Measurements from ENCODE around the gene TOX2. TPM values are rescaled to one million over a fixed set of nuclear protein-coding genes. Genes with fewer than 3 reads are reported as not detected.

The TOX2 gene
- total and polyA plus RNA-seq, 2 of the 8 experiments (the other 6 are each of a cell fraction or from before 2014, with no cell fraction given): 1.8 to 3.4 TPM

GRCh38 chr20:43958626-43959025, 44.0 kb downstream of the TOX2 start:
- H2AK5ac ChIP-seq (ENCODE audit: low read depth, low read length): no peak overlapping the region
- peaks cover 0 to 2% of the 10 kb centered on the region in 2 experiments for H4K20me1 ChIP-seq (replicated peaks in 1 of 2; ENCODE audit: control insufficient read depth in 1 of 2, insufficient read depth in 2 of 2, low read length in 2 of 2)
- no peak overlapping the region for H2BK120ac ChIP-seq (replicated peaks; ENCODE audit: low read depth, low read length)
- no peak overlapping the region for H2BK5ac ChIP-seq (ENCODE audit: low read depth, low read length)
- H3K23me2 ChIP-seq (ENCODE audit: low read depth, low read length): no peaks in the 10 kb centered on the region; the same call in 1 of the 2 replicates
- no peak overlapping the region for H2BK20ac ChIP-seq (ENCODE audit: low read length)
- no peaks in the 10 kb centered on the region for H3K9me3 ChIP-seq (ENCODE audit: insufficient read depth in 2 of 2, low read depth in 1 of 2, low read length in 1 of 2)
- DNase-seq (ENCODE audit: low read depth in 1 of 2, low spot score in 2 of 2) (no peak), FAIRE-seq (no peak)
- no peak overlapping the region for H4K8ac ChIP-seq (ENCODE audit: extremely low read depth, insufficient read depth, low read length)
- ChIA-PET CTCF (ENCODE audit: partially characterized antibody) (interaction anchor here (1.4 to 1.5 kb wide), 2 partner anchors 19 to 24 kb away, joined by 3 to 4 read pairs; no protein-coding TSS in a partner anchor), POLR2A (ENCODE audit: partially characterized antibody) (no interaction called here)
- no peak overlapping the region for H4K5ac ChIP-seq (ENCODE audit: insufficient read length, low read depth, low read length)
- H3K79me1 ChIP-seq (ENCODE audit: low read depth, low read length): peaks cover 2% of the 10 kb centered on the region; the same call in 1 of the 2 replicates
- TF ChIP-seq YY1 (IDR thresholded peaks at IDR 0.05; ENCODE audit: low read depth, low read length) (no peak), CTCF (IDR thresholded peaks at IDR 0.05; ENCODE audit: control extremely low read depth in 1 of 3, insufficient read depth in 1 of 3, low read depth in 1 of 3, low read length in 3 of 3) (no peak)
- H2AFZ ChIP-seq (ENCODE audit: low read length): no peak overlapping the region
- 92% methylated on average over 2 of the region's 2 CpGs; no CpG with 5 or more reads in 1 of the 2 experiments for WGBS, 2 experiments (ENCODE audit: extremely low coverage in 1 of 2, insufficient coverage in 1 of 2, insufficient read length in 1 of 2, insufficient replicate concordance in 2 of 2, low coverage in 1 of 2, low lambda C conversion rate in 2 of 2, missing lambda C conversion rate in 1 of 2)
- no peak overlapping the region for H3K4me3 ChIP-seq (ENCODE audit: extremely low read depth in 1 of 4, insufficient read depth in 2 of 4, low read depth in 3 of 4, low read length in 4 of 4)
- H3K56ac ChIP-seq (replicated peaks; ENCODE audit: insufficient read length, low read depth, low read length): no peak overlapping the region
- no peak overlapping the region for H2BK12ac ChIP-seq (ENCODE audit: low read depth, low read length)
- no peaks in the 10 kb centered on the region for H3K36me3 ChIP-seq (ENCODE audit: control insufficient read depth in 2 of 4, insufficient read depth in 4 of 4, low read length in 3 of 4)
- H3K4me2 ChIP-seq (ENCODE audit: insufficient read depth in 1 of 2, low read depth in 2 of 2, low read length in 2 of 2): no peak overlapping the region
- no peak overlapping the region for H3K23ac ChIP-seq (ENCODE audit: insufficient read length)
- H2BK15ac ChIP-seq (ENCODE audit: low read length): no peak overlapping the region
- peaks cover 0 to 4% (median 0%) of the 10 kb centered on the region in 4 experiments; a peak in 3 of 7 replicates for H3K27me3 ChIP-seq (replicated peaks in 1 of 4; ENCODE audit: control insufficient read depth in 3 of 4, extremely low read depth in 1 of 4, insufficient read depth in 3 of 4, low read length in 3 of 4)
- no peak overlapping the region for H3K4ac ChIP-seq (replicated peaks; ENCODE audit: insufficient read length, low read depth, low read length)
- H3K9ac ChIP-seq (replicated peaks in 1 of 4; ENCODE audit: extremely low read depth in 1 of 4, low read depth in 3 of 4, low read length in 3 of 4): no peak overlapping the region
- H4K91ac ChIP-seq (replicated peaks; ENCODE audit: insufficient read length, low read length): no peak overlapping the region
- no peak overlapping the region for H3K14ac ChIP-seq (ENCODE audit: insufficient read length)
- H3K4me1 ChIP-seq (replicated peaks in 1 of 4; ENCODE audit: control insufficient read depth in 3 of 4, insufficient read depth in 4 of 4, low read length in 3 of 4): peaks cover 2 to 18% (median 5%) of the 10 kb centered on the region in 4 experiments; a peak in 5 of 7 replicates
- H3K79me2 ChIP-seq (ENCODE audit: control insufficient read depth in 1 of 2, insufficient read depth in 2 of 2, low read length in 2 of 2): no peaks in the 10 kb centered on the region
- no peak overlapping the region for H3K18ac ChIP-seq (ENCODE audit: extremely low read depth, low read length)
- no peak overlapping the region; the same call in 1 of the 2 replicates for H3K27ac ChIP-seq (ENCODE audit: low read depth, low read length)

Data from H1 (cell line).